Measurements from ENCODE around the gene POLR2A.

POLR2A gene

GRCh38 chr17:7538891-7539545 is 54.9 kb downstream of the POLR2A start:
- ChIA-PET POLR2A (interaction anchor here (0.6 kb wide), 1 partner anchor 83 kb away, joined by 3 read pairs; no protein-coding TSS in a partner anchor), CTCF (interaction anchor here (2.0 kb wide), 1 partner anchor 22 kb away, joined by 11 read pairs; no protein-coding TSS in a partner anchor)
- H3K9me3 ChIP-seq (ENCODE audit: control insufficient read depth, insufficient read depth, low read depth, low read length), result no peaks in the 10 kb centered on the region
- TF ChIP-seq ZNF792 (tag by site-specific recombination; IDR thresholded peaks at IDR 0.05), result no peak
- TF ChIP-seq TCF7L2 (IDR thresholded peaks at IDR 0.05; ENCODE audit: borderline replicate concordance, low read depth, low read length), result no peak
- no peak for TF ChIP-seq BCL11B (tag by site-specific recombination; IDR thresholded peaks at IDR 0.05; ENCODE audit: low read depth)
- TF ChIP-seq RBAK (tag by site-specific recombination; IDR thresholded peaks at IDR 0.05), result no peak
- no peak for TF ChIP-seq ZNF239 (tag by site-specific recombination; IDR thresholded peaks at IDR 0.05)
- no peak for TF ChIP-seq ZSCAN16 (tag by site-specific recombination; IDR thresholded peaks at IDR 0.05)
- no peak for TF ChIP-seq ZNF19 (tag by site-specific recombination; IDR thresholded peaks at IDR 0.05; ENCODE audit: low read depth)
- TF ChIP-seq ZNF843 (tag by site-specific recombination; IDR thresholded peaks at IDR 0.05), result no peak
- no peak for TF ChIP-seq ZNF777 (tag by site-specific recombination; IDR thresholded peaks at IDR 0.05; ENCODE audit: borderline replicate concordance)
- no peak for TF ChIP-seq ZNF610 (tag by site-specific recombination; IDR thresholded peaks at IDR 0.05; ENCODE audit: borderline replicate concordance)
- no peak for TF ChIP-seq ZNF140 (tag by site-specific recombination; IDR thresholded peaks at IDR 0.05)
- no peak for TF ChIP-seq ZNF280C (tag by site-specific recombination; IDR thresholded peaks at IDR 0.05)
- TF ChIP-seq ZNF776 (tag by site-specific recombination; IDR thresholded peaks at IDR 0.05; ENCODE audit: borderline replicate concordance), result no peak
- TF ChIP-seq, protein P1, sequence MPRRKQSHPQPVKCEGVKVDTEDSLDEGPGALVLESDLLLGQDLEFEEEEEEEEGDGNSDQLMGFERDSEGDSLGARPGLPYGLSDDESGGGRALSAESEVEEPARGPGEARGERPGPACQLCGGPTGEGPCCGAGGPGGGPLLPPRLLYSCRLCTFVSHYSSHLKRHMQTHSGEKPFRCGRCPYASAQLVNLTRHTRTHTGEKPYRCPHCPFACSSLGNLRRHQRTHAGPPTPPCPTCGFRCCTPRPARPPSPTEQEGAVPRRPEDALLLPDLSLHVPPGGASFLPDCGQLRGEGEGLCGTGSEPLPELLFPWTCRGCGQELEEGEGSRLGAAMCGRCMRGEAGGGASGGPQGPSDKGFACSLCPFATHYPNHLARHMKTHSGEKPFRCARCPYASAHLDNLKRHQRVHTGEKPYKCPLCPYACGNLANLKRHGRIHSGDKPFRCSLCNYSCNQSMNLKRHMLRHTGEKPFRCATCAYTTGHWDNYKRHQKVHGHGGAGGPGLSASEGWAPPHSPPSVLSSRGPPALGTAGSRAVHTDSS (tag by site-specific recombination; IDR thresholded peaks at IDR 0.05), result no peak
- no peak for TF ChIP-seq ZNF664 (tag by site-specific recombination; IDR thresholded peaks at IDR 0.05)
- TF ChIP-seq, protein P2, sequence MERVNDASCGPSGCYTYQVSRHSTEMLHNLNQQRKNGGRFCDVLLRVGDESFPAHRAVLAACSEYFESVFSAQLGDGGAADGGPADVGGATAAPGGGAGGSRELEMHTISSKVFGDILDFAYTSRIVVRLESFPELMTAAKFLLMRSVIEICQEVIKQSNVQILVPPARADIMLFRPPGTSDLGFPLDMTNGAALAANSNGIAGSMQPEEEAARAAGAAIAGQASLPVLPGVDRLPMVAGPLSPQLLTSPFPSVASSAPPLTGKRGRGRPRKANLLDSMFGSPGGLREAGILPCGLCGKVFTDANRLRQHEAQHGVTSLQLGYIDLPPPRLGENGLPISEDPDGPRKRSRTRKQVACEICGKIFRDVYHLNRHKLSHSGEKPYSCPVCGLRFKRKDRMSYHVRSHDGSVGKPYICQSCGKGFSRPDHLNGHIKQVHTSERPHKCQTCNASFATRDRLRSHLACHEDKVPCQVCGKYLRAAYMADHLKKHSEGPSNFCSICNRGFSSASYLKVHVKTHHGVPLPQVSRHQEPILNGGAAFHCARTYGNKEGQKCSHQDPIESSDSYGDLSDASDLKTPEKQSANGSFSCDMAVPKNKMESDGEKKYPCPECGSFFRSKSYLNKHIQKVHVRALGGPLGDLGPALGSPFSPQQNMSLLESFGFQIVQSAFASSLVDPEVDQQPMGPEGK (tag by site-specific recombination; IDR thresholded peaks at IDR 0.05), result no peak
- no peak for TF ChIP-seq ZNF514 (tag by site-specific recombination; IDR thresholded peaks at IDR 0.05)
- TF ChIP-seq YY1 (tag by site-specific recombination; IDR thresholded peaks at IDR 0.05), result no peak
- no peak for TF ChIP-seq WT1 (tag by site-specific recombination; IDR thresholded peaks at IDR 0.05)
- no peak for TF ChIP-seq ZNF404 (tag by site-specific recombination; IDR thresholded peaks at IDR 0.05)
- no peaks in the 10 kb centered on the region for H3K36me3 ChIP-seq (ENCODE audit: control insufficient read depth in 2 of 2, insufficient read depth in 1 of 2, low read length in 2 of 2)
- H3K4me1 ChIP-seq (ENCODE audit: control insufficient read depth, insufficient read depth, low read length), result no peaks in the 10 kb centered on the region
- H3K27ac ChIP-seq (ENCODE audit: extremely low read depth, low read depth, low read length), result no peak overlapping the region
- H3K4me3 ChIP-seq (ENCODE audit: low read depth, low read length), result no peak overlapping the region

Measured in HEK293 (cell line).